ENCODE data around the gene ITIH2. TPM values are rescaled to one million over a fixed set of nuclear protein-coding genes. Genes with fewer than 3 reads are reported as not detected.
"Not testable (repeated sequence)": the region's sequence is repeated elsewhere in the genome, so short reads cannot be mapped to it uniquely, and the experiment has no call there.

The ITIH2 gene
- total RNA-seq, 6 experiments from 2014 or later: not detected

DNA sequence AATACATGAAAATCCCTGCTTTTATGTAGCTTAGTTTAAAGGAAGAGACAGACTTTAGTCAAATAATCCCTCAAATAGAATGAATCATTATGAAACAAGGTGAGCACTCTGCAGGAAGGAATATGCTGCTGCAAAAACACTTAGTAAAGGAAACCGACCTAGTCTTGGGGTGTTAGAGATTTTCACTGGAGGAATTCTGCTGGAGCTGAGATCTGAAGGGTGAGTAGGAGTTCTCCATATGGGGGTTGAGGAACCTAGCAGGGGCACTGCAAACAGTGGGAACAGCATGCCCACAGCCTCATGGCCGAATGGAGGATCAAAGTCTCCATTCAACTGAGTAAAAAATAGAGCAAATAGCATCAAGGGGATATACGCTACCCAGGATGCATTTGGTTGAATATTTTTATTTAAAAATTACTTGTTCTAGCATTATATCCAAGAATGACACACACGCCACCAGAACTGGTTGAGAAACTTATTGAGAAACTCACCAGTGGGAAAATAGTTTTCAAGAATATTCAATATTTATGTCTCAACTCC, 3.5 kb downstream of the ITIH2 start:
- Mint-ChIP-seq H3K4me1 (ENCODE audit: low read depth) (no peaks in the 10 kb centered on the region), H3K9me3 (no peaks in the 10 kb centered on the region), H3K27me3 (ENCODE audit: insufficient read depth) (no peaks in the 10 kb centered on the region), H3K27ac (no peak overlapping the region), H3K4me3 (no peak overlapping the region), H3K36me3 (ENCODE audit: low read depth) (no peaks in the 10 kb centered on the region)
- no peak for DNase-seq
- TF ChIP-seq, protein P1, sequence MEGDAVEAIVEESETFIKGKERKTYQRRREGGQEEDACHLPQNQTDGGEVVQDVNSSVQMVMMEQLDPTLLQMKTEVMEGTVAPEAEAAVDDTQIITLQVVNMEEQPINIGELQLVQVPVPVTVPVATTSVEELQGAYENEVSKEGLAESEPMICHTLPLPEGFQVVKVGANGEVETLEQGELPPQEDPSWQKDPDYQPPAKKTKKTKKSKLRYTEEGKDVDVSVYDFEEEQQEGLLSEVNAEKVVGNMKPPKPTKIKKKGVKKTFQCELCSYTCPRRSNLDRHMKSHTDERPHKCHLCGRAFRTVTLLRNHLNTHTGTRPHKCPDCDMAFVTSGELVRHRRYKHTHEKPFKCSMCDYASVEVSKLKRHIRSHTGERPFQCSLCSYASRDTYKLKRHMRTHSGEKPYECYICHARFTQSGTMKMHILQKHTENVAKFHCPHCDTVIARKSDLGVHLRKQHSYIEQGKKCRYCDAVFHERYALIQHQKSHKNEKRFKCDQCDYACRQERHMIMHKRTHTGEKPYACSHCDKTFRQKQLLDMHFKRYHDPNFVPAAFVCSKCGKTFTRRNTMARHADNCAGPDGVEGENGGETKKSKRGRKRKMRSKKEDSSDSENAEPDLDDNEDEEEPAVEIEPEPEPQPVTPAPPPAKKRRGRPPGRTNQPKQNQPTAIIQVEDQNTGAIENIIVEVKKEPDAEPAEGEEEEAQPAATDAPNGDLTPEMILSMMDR (IDR thresholded peaks at IDR 0.05): no peak

DNA sequence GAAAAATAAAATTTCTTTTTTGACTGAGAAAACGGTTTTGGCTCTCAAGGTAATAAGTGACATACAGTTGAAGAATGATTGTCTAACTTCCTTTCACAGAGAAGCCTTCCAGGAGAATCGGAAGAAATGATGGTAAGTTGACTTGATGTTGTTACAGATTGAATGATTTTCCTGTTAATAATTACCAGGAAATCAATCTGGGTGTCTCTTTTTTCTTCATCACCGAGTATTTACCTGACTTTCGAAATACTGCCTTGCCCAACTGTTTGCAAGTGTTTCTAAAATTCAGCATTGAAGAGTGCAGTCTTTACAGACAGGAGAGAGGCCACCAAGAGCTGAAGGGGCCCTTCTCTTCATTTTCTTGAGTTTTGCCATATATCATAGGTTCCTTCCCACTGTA, 4.0 kb downstream of the ITIH2 start:
- Mint-ChIP-seq H3K36me3 (ENCODE audit: low read depth) (no peaks in the 10 kb centered on the region), H3K27ac (no peak overlapping the region), H3K27me3 (ENCODE audit: insufficient read depth) (no peaks in the 10 kb centered on the region; the same call in 1 of the 2 replicates), H3K4me1 (ENCODE audit: low read depth) (no peaks in the 10 kb centered on the region), H3K9me3 (no peaks in the 10 kb centered on the region), H3K4me3 (no peak overlapping the region)
- TF ChIP-seq, protein P1 (IDR thresholded peaks at IDR 0.05): no peak
- no peak for DNase-seq

DNA sequence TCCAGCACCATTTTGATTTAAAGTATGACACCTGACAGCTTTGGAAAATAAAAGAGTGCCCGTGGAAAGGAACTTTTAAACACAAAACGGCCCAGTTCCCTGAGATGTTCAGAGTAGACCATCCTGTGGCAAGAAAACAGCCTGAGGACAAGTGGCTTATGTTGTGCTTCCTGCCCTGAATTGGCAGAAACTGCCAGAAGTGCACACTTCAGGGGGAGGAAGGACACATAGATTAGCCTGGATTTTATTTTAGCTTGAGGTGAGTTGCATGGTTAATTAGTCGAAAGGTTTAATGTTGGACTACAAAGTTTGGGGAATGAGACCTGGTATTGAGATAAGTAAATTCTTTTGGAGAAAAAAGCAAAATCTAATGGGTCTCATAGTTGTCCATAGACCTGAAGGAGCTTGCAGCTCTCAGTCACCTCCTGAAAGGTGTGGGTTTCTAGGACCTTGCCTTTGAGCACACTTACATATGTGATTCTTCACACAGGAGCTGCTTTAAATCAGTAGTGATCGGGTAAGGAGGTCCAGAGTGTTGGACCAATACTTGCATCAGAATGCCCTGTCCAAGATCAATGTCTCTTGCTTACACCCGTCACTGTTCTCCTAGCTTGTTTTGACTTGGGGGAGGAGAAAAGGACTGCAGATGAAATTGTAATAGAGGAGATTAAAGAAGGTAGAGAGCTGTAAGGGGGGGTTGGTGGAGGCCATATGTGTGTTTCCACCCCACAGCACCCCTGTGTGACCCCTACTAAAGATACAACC, 4.9 kb downstream of the ITIH2 start:
- TF ChIP-seq, protein P1 (IDR thresholded peaks at IDR 0.05): no peak
- Mint-ChIP-seq H3K4me3 (no peak overlapping the region), H3K27me3 (ENCODE audit: insufficient read depth) (no peaks in the 10 kb centered on the region; the same call in 1 of the 2 replicates), H3K9me3 (no peaks in the 10 kb centered on the region), H3K4me1 (ENCODE audit: low read depth) (no peaks in the 10 kb centered on the region), H3K36me3 (ENCODE audit: low read depth) (no peaks in the 10 kb centered on the region), H3K27ac (no peak overlapping the region)
- no peak for DNase-seq

GRCh38 chr10:7708832-7709231, 5.7 kb downstream of the ITIH2 start:
- Mint-ChIP-seq H3K27me3 (ENCODE audit: insufficient read depth) (peaks cover 4% of the 10 kb centered on the region; the same call in 1 of the 2 replicates), H3K36me3 (ENCODE audit: low read depth) (no peaks in the 10 kb centered on the region), H3K4me3 (no peak overlapping the region), H3K9me3 (peaks cover 4% of the 10 kb centered on the region; the same call in 1 of the 2 replicates), H3K4me1 (ENCODE audit: low read depth) (no peaks in the 10 kb centered on the region), H3K27ac (no peak overlapping the region)
- TF ChIP-seq, protein P1 (IDR thresholded peaks at IDR 0.05): no peak
- DNase-seq: no peak

GRCh38 chr10:7710446-7710845, 7.3 kb downstream of the ITIH2 start:
- no peaks in the 10 kb centered on the region for H3K36me3 Mint-ChIP-seq (ENCODE audit: low read depth)
- no peak overlapping the region for H3K27ac Mint-ChIP-seq
- H3K4me1 Mint-ChIP-seq (ENCODE audit: low read depth): no peaks in the 10 kb centered on the region
- H3K9me3 Mint-ChIP-seq: peaks cover 4% of the 10 kb centered on the region; the same call in 1 of the 2 replicates
- H3K27me3 Mint-ChIP-seq (ENCODE audit: insufficient read depth): peaks cover 5% of the 10 kb centered on the region
- no peak for DNase-seq
- no peak overlapping the region for H3K4me3 Mint-ChIP-seq
- TF ChIP-seq, protein P1 (IDR thresholded peaks at IDR 0.05): no peak

- not testable (repeated sequence) for H3K4me3 Mint-ChIP-seq; H3K27me3 Mint-ChIP-seq (ENCODE audit: insufficient read depth); H3K9me3 Mint-ChIP-seq; DNase-seq; H3K36me3 Mint-ChIP-seq (ENCODE audit: low read depth); H3K4me1 Mint-ChIP-seq (ENCODE audit: low read depth); H3K27ac Mint-ChIP-seq
Measured at GRCh38 chr10:7711075-7711474, 8.0 kb downstream of the ITIH2 start.

Measured in HFFc6 (cell line).